Measurements from ENCODE around the gene MFSD12.

The MFSD12 gene

GRCh38 chr19:3505598-3506383 is 51.6 kb downstream of the MFSD12 start, which contains the start of gene FZR1:
FZR1 (plus strand) TSS chr19:3506311; CDS start chr19:3522990, 16,679 bp downstream.
- peak; percentile 99 for DNase-seq

DNA sequence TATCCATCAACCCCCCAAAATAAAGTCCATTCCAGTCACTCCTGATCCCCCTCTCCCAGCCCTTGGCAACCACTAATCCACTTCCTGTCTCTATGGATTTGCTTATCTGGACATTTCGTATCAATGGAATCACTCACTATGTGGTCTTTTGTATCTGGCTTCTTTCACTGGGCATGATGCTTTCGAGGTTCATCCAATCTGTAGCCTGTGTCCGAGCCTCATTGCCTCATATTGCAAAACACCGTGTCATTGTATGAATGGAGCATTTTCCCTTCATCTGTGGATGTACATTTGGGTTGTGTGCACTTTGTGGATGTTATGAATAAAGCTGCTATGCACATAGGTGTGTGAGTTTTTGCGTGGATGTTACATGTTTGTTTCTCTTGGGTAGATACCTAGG is 52.7 kb downstream of the MFSD12 start:
- no peak for DNase-seq

DNA sequence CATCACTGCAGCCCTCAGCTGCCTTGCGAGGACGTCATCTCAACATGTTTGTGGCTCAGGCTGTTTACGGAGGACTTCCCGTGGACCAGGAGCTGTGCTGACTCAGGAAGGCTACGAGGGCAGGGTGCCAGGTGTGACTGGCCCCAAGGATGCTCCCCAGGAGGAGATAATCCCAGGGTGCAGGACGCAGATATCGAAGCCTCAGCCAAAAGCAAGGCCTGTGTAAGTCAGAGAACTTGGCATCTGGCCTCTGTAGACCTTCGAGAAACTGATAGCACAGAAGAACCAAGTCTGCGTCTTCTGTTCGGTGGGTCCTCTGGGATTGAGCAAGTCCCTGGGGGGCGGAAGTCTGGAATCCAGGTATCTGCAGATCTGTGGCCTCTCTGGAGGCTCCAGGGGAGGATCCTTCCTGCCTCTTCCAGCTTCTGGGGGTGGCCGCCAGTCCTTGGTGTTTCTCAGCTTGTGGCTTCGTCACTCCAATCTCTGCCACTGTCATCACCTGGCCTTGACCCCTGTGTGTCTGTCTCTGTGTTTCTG is 54.3 kb downstream of the MFSD12 start:
- DNase-seq: no peak

DNA sequence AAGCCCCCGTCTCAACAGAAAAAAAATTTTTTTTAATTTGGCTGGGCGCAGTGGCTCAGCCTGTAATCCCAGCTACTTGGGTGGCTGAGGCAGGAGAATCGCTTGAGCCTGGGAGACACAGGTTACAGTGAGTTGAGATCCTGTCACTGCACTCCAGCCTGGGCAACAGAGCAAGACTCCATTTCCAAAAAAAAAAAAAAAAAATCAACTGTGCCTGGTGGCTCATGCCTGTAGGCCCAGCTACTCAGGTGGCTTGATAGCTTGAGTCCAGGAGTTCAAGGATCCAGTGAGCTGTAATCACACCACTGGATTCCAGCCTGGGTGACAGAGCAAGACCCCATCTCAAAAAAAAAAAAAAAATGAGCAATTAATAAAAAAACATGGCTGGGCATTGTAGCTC is 55.6 kb downstream of the MFSD12 start:
- DNase-seq: no peak

DNA sequence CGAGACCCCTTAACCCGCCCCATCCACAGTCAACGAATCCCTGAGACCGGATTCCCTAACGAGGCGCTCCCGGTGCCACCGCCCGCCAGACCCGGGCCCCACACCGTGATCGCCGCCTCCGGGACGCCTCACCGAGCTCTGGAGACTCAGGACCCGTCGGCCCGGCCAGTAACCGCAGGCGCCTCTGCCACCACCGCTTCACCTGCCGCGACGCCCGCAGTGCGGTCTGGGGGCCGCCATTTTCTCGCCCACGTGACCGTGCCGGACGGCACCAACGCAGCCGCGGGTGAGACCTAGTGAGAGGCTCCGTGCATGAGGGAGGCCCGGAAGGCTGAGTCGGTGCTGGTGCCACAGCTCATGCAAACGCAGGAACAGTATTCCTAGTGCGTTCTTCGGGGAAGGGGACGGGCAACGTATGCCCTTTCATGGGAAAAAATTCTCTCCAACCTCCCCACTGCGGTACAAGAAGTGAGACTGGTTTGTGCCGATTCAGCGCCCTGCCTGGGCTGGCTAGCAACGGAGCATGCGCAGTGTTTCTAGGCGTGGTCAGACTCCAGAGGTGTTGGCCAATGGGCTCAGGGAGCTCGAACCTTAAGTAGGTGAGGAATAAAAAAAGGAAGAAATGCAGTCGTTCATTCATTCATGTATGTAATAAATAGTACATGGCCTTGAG is 56.8 kb downstream of the MFSD12 start, which contains the start of gene DOHH:
DOHH (minus strand) TSS at position 246 of the 673 bp plus-strand sequence. CDS start 3,860 bp downstream, outside the sequence.
- DNase-seq: peak; percentile 96

- no peak for DNase-seq
Observed at GRCh38 chr19:3499738-3500428, 57.5 kb downstream of the MFSD12 start.

DNA sequence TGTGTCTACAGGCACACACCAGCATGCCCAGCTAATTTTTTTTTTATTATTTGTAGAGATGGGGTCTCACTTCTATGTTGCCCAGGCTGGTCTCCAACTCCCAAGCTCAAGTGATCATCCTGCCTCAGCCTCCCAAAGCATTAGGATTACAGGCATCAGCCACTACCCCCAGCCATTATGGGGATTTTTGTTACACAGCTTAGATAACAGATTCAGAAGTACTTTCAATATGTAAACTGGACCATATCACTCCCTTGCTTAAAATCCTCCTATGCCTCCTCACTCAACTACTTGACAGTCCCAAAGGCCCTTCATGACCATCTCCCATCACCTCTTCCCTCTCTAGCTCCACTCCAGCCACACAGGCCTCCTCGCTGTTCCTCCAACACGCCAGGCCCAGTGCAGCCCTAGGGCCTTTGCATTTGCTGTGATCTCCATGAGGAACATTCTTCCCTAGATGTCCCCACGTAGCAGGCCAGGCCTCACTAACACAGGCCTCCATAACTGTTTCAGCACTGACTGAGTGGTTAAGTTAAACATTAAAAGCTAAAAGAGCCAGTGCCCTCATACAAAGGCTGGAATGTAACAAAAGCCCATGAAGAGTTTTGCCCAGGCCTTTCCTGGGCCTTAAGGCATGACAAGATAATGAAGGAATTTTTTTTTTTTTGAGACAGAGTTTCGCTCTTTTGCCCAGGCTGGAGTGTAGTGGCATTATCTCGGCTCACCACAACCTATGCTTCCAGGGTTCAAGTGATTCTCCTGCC is 59.4 kb downstream of the MFSD12 start:
- DNase-seq: no peak

- DNase-seq: no peak
Observed at GRCh38 chr19:3496392-3497273, 60.8 kb downstream of the MFSD12 start.

- no peak for DNase-seq
Observed at GRCh38 chr19:3494559-3494958, 62.8 kb downstream of the MFSD12 start.

Data from EL (cell line).